NB4 (cell line): ENCODE data around the gene BCAS3.
"Not testable (repeated sequence)": the region's sequence is repeated elsewhere in the genome, so short reads cannot be mapped to it uniquely, and the experiment has no call there.

ENCODE experiments used
- DNase-seq: peaks from one replicate; pipeline ENCODE4 v3.0.0; 2010; ENCODE audit warnings: low read depth
- H3K4me3 ChIP-seq: one replicate; pipeline ENCODE4 v1.5.1; 2011; ENCODE audit warnings: mild to moderate bottlenecking, low read depth, low read length, moderate library complexity
- CTCF ChIP-seq: IDR thresholded peaks from one replicate; pipeline ENCODE4 v1.5.1; 2012; ENCODE audit warnings: low read depth, low read length
- MAX ChIP-seq: IDR thresholded peaks from 2 replicates; pipeline ENCODE4 v1.6.1; 2011; ENCODE audit warnings: low read depth, low read length
- MYC ChIP-seq: IDR thresholded peaks from 2 replicates; pipeline ENCODE4 v1.6.1; 2011; ENCODE audit warnings: low read depth, low read length
- POLR2A ChIP-seq: IDR thresholded peaks from 2 replicates; pipeline ENCODE4 v1.6.1; 2011; ENCODE audit warnings: mild to moderate bottlenecking; ENCODE audit not compliant: insufficient read length; ENCODE audit errors: extremely low read depth

The BCAS3 gene

DNA sequence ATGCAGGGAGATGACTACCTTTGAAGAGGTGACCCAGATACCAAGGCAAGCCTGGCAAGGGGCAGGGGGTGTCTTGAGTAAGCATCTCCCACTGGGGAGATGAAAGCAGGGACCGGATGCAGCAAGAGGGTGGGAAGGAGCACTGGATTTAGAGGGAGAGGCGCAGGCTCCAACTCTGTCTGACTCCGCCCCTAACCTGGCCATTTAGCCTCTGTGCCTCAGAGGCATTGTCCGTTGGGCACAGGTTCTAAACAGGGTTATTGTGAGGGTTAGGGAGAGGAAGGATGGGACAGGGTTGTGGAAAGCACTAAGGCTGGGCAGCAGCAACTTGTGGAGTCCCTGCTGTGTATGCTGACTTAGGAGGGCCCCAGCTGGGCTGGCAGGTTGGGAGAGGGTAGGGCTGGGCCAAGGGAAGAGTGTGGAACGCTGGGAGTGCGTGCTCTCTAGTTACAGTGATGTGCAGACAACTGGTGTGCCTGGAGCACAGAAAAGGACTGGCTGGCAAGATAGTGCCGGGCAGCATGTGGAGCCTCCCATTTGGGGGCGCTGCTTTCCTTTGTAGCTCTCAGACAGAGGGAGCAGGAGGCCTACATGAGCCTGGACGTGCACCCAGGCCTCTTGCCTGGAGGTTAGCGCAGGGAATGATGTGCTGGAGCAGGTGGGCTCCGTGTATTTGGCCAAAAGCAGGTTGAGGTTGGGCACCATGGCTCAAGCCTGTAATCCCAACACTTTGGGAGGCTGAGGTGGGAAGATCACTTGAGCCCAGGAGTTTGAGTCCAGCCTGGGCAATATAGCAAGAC, 748.2 kb downstream of the BCAS3 start:
- DNase-seq = no peak
- H3K4me3 ChIP-seq = no peak overlapping the region
- TF ChIP-seq MYC = no peak
- TF ChIP-seq POLR2A = no peak
- TF ChIP-seq MAX = no peak
- TF ChIP-seq CTCF = no peak

- no peak overlapping the region for H3K4me3 ChIP-seq
- no peak for DNase-seq
- TF ChIP-seq CTCF = no peak
Observed at GRCh38 chr17:61426482-61427304, 749.0 kb downstream of the BCAS3 start.

DNA sequence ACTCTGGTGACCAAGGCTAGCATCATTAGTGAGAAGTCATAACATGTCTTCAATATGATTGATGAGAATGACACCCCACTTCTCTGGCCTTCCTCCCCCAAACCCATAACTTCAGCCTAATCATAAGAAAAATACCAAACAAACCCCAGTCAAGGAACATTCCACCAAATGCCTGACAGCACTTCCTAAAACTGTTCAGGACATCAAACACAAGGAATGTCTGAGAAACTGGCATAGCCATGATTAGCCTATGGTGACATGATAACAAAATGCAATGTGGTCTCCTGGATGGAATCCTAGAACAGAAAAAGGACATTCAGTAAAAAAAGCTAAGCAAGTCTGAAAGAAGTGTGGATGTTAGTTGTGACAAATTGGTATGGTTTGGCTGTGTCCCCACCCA, 749.9 kb downstream of the BCAS3 start:
- TF ChIP-seq POLR2A (no peak), MYC (no peak), CTCF (no peak), MAX (no peak)
- no peak overlapping the region for H3K4me3 ChIP-seq
- DNase-seq = no peak

GRCh38 chr17:61429274-61429673, 751.6 kb downstream of the BCAS3 start:
- no peak overlapping the region for H3K4me3 ChIP-seq
- TF ChIP-seq MYC = no peak
- no peak for TF ChIP-seq CTCF
- no peak for DNase-seq

DNA sequence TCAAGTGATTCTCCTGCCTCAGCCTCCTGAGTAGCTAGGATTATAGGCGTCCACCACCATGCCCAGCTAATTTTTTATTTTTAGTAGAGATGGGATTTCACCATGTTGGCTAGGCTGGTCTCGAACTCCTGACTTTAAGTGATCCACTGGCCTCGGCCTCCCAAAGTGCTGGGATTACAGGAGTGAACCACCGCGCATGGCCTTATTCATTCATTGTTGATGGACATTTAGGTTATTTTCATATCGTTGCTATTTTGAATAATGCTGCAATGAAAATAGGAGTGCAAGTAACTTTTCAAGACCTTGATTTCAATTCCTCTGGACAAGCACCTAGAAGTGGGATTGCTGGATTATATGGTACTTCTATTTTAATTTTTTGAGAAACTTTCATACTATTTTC, 752.2 kb downstream of the BCAS3 start:
- not testable (repeated sequence) for H3K4me3 ChIP-seq, DNase-seq

DNA sequence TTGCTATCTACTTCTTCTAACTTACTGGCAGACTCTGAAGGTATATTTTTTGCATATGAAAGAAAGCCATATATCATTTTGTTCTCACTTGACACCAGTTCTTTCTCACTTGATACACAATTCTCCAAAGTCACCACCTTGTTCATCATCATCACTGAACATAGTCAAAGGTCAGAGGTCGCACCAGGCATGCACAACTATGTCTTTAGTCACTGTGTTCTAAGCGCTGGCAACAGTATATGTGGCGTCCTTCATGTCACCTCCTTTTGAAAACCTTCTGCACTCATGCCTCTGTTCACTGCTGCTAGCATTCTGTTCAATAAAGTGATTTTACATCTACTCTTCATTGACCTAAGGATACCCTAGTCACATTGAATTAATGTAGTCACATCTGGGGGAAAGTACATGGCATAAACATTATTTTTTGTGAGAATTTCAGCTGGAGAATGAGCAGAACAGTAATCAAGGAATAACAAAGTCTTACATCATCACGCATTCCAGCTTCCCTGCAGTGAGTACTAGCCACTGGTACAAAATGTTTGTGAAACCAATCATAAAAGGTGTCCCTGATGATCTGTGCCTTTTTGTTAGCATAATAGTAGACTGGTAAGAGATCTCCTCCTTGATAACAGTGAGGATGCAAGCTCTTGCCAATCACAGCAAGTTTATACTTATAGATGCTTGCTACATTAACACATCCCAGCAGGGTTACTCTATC, 754.1 kb downstream of the BCAS3 start:
- TF ChIP-seq CTCF (no peak), POLR2A (no peak), MAX (no peak), MYC (no peak)
- DNase-seq = no peak
- H3K4me3 ChIP-seq = no peak overlapping the region
